RWPE1 (cell line): Measurements from ENCODE around the gene TDRD9.

Experiments
- CTCF ChIA-PET: fragments of 350-600 bp; sonication (Branson Sonifier 250); formaldehyde crosslinking; extraction: SDS; loops from one replicate; lab custom pipeline; 2021; lab: Yijun Ruan, JAX
- POLR2A ChIA-PET: fragments of 400-600 bp; formaldehyde crosslinking; extraction: SDS; loops from one replicate; lab custom pipeline; 2020; ENCODE audit warnings: antibody characterized with exemption; ENCODE audit not compliant: low non-redundant PET; lab: Yijun Ruan, JAX
- DNase-seq: peaks from one replicate; pipeline ENCODE4 v3.0.0; 2012; ENCODE audit warnings: low spot score
- H3K27ac ChIP-seq: fragments of 450-650 bp; 2 replicates; pipeline ENCODE4 v1.5.1; 2017
- CTCF ChIP-seq: fragments of 450-650 bp; conservative IDR thresholded peaks from 2 replicates; pipeline ENCODE4 v1.5.1; 2017; ENCODE audit warnings: low read depth, mild to moderate bottlenecking

TDRD9 gene

GRCh38 chr14:103989964-103990363 lies 61.7 kb downstream of the TDRD9 start:
- H3K27ac ChIP-seq = no peak overlapping the region
- CTCF ChIA-PET = interaction anchor here (0.6 kb wide), 1 partner anchor 25 kb away, joined by 5 read pairs; no protein-coding TSS in a partner anchor
- no peak for DNase-seq
- no peak for TF ChIP-seq CTCF
- POLR2A ChIA-PET = no interaction called here

DNA sequence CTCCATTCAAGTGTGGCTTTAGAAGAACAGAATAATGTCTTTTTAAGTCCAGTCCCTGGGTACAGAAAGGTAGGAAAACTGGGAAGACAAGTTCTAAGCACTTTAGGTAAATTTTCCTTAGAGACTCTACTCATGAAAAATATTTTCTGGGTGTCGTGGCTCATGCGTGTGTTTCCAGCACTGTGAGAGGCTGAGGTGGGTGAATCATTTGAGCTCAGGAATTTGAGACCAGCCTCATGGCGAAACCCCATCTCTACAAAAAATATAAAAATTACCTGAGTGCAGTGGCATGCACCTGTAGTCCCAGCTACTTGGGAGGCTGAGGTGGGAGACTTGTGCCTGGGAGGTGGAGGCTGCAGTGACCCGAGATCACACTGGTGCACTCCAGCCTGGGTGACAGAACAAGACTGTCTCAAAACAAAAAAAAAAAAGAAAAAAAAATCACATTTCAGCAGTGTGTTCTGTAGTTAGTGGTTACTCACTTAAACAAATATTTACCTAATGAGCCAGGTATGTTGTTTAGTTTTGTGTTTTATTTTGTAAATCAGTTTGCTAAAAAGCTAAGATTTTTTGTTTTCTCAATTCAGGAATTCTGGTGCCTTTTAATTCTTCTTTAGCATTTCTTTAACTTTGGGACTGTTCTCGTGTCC lies 66.4 kb downstream of the TDRD9 start:
- no peak overlapping the region for H3K27ac ChIP-seq
- DNase-seq = peak; percentile 48
- TF ChIP-seq CTCF = no peak
- POLR2A ChIA-PET = no interaction called here
- CTCF ChIA-PET = interaction anchor here (0.7 kb wide), 1 partner anchor 100 kb away, joined by 3 read pairs; no protein-coding TSS in a partner anchor

DNA sequence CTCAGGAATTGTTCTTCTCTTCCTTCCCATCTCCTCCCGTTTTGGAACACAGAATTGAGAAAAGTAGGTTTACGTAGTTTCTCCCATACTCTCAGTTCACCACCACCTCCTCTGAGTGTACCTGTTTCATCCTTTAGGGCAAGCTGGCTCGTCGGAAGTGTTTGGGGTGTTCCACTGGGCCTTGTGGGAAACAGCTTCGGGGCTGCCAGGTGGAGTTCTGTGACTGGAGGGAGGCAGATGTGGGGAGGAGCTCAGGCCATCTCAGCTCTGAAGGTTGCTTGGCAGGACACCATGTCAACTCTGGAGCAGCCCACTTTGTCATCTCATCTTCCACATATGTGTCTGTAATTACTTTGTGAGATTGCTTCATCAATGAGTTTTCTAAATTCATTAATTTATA lies 67.6 kb downstream of the TDRD9 start:
- CTCF ChIA-PET = interaction anchor here (0.6 to 1.0 kb wide), 2 partner anchors 98 to 190 kb away, joined by 3 read pairs; no protein-coding TSS in a partner anchor
- H3K27ac ChIP-seq = no peak overlapping the region
- TF ChIP-seq CTCF = no peak
- POLR2A ChIA-PET = no interaction called here
- DNase-seq = no peak

GRCh38 chr14:103997391-103997790 lies 69.1 kb downstream of the TDRD9 start:
- no peak for TF ChIP-seq CTCF

DNA sequence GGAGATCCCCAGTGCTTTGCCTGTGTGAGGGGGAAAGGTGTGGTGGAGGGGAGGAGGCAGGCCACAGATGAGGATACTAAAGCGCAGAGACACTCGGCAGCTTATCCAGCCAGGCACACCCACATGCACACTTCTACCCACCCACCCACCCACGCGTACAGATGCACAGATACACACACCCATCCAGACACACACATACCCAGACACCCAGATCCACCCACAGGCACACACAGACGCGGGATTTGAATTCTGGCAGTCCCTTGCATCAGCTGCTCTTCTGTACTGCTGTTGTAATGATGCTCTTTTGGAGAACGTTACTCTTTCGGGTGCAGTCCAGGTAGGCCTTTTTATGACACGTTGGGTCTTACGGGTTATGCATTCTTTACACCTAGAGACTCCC lies 69.8 kb downstream of the TDRD9 start:
- POLR2A ChIA-PET = no interaction called here
- TF ChIP-seq CTCF = no peak
- CTCF ChIA-PET = interaction anchor here (0.6 kb wide), 1 partner anchor 116 kb away, joined by 5 read pairs; no protein-coding TSS in a partner anchor
- H3K27ac ChIP-seq = no peak overlapping the region
- DNase-seq = no peak

More at GRCh38 chr14:103997391-103997790, 69.1 kb downstream of the TDRD9 start:
- ChIA-PET CTCF (interaction anchor here (0.6 kb wide), 1 partner anchor 245 kb away, joined by 3 read pairs; no protein-coding TSS in a partner anchor), POLR2A (no interaction called here)
- DNase-seq = no peak
- H3K27ac ChIP-seq = no peak overlapping the region

DNA sequence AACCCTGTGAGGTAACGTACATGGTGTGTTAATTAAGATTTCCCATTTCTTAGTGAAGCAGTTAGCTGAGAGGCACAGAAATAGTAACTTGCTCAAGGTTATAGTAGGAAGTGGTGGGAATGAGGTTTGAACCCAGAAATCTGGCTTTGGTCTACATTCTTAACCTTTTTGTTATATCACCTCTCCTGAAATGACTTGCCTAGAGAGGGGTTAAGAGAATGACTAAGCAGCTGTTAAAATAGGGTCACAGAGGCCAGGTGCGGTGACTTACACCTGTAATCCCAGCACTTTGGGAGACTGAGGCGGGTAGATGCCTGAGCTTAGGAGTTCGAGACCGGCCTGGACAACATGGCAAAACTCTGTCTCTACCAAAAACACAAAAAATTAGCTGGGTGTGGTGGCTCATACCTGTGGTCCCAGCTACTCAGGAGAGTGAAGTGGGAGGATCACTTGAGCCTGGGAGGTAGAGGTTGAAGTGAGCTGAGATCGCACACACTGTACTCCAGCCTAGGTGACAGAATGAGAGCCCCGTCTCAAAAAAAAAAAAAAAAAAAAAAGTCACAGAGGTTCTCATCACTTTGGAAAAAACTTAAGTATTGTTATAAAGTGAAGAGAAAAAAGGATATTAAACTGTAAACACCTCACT lies 71.7 kb downstream of the TDRD9 start:
- no peak for DNase-seq
- H3K27ac ChIP-seq = no peak overlapping the region
- CTCF ChIA-PET = interaction anchor here (1.4 kb wide), 1 partner anchor 192 kb away, joined by 7 read pairs; no protein-coding TSS in a partner anchor
- TF ChIP-seq CTCF = no peak
- POLR2A ChIA-PET = no interaction called here
